ENCODE measurements around the gene CA7.
A peak's percentile ranks its signal among the peaks of the same experiment; 100 is the strongest.
"Not testable (repeated sequence)": the region's sequence is repeated elsewhere in the genome, so short reads cannot be mapped to it uniquely, and the experiment has no call there.

Gene CA7

DNA sequence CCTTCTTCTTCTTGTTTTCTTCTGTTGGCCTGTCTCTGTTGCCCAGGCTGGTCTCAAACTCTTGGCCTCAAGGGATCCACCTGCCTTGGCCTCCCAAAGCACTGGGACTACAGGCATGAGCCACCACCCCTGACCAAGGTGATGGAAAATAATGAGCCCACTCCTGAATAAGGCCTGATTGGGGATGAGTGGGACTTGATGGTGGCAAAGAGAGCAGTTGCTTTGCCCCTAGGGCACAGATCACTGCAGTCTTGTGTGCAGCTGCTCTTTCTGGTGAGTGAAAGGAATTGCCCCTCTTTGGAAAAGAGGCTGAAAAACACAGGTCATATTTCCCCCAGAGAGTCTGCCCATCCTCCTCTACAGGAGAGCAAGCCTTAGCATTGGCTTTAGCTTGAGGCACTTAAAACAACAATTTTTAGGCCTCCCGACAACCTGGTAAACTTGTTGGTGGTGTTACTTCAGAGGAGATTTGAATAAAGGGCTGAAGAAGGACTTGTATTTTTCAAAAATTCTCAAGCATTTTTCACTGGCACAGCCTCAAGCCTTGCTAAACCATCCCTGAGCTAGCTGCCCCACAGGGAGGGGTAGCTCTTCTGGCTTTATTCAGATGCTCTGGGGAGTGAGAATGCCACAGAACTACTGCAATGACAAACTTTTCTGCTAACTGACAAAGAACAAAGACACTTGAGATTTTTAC lies 30.0 kb downstream of the CA7 start:
- no peak for DNase-seq

DNA sequence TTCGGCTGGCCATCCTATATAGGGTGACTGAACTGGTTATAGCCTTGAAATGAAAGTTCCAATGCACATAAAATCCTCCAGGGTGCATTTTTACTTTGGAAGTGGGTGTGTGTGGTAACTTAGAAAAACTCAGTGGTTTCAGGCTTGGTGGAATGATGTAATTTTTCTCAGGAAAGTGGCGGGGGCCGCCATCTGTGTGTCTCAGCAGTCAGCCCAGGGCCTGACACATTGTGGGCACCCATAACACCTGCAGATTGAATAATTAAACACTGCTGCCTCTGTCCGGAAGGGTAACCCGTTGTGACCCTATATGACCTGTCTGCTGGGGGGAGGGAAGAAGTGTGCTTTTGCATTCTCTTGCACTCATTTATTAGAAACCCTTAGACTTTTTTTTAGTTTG lies 33.9 kb downstream of the CA7 start:
- DNase-seq = peak; percentile 79

DNA sequence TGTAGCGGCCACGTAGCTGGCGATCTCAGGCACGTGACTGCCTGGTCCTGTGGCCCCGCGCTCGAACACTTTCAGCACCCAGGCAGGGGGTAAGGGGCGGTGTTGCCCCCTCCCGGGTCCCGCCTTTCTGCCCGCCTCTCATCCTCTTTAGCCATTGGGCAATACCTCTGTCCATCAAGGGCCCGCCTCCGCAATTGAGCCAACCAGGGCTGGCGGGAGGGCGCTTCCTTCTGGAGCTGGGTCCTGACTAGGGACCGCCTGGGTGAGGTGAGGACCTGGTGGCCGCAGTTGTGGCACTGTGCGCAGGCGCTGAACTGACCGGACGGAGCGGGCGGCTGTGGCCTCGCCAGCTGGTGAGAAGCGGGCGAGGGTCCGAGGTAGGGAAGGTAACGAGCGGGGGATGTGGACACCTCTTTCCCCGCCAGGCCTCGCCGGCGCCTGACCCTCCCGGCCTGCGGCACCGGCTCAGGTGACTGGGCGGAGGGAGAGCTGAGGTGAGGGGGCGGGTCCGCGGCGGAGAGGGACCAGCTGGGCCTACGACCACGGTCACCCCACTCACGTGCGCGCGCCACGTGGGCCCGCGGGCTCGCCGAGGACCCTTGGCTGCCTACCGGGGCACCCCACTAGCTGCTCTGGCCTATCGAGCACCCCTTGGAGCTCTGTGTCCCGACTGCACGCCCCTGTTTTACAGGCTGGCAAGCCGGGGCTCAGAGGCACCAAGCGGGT lies 36.2 kb downstream of the CA7 start, which contains the start of gene PDP2:
PDP2 (plus strand) TSS at position 228 of the 726 bp plus-strand sequence. CDS start 3,770 bp downstream, outside the sequence.
- DNase-seq = peak; percentile 94

DNA sequence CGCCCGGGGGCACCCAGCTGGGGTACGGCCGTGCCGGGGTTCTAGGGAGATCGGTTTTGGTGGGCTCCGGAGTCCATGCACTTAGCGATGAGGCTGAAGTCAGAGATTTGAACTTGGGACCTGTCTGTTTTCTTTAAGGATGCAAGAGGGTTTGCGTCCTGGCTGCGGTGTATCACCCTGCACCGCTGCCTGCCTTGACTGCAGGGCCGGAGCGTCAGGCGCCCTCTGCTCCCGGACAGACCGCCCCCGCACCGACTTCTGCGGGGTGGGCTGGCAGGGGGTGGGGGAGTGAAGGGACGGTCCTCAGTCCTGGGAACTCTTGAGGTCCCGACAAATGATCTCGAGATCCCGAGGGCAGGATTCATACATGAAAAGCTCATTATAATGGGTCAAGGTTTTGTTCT lies 36.8 kb downstream of the CA7 start:
- no peak for DNase-seq

DNA sequence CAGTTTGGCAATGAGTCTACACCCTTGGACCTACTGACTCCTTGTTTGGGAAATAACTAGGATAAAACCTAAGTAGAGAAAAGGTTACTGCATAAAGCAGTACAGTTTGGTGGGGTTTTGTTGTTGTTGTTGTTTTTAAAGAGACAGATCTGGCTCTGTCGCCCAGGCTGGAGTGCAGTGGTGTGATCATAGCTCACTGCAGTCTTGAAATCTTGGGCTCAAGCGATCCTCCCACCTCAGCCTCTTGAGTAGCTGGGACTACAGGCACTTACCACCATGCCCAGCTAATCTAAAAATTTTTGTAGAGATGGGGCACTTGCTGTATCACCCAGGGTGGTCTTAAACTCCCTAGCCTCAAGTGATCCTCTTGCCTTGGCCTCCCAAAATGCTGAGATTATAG lies 37.3 kb downstream of the CA7 start:
- no peak for DNase-seq

DNA sequence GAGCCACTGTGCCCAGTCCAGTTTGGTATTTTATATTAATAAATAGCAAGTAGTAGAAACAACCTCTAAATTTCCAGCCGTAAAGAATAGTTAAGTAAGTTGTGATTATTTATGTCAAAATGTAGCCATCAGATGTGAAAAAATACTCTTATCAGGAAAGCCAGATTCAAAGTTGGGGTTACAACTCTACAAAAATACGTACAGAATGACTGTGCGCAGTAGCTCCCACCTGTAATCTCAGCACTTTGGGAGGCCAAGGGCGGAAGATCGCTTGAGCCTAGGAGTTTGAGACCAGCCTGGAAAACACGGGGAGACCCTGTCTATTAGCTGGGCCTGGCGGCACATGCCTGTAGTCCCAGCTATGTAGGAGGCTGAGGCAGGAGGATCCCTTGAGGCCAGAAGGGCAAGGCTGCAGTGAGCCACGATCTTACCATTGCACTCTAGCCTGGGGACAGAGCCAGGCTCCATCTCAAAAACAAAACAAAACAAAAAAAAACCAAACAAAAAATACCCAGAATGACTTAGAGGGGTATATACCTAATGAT lies 37.8 kb downstream of the CA7 start:
- DNase-seq = no peak

DNA sequence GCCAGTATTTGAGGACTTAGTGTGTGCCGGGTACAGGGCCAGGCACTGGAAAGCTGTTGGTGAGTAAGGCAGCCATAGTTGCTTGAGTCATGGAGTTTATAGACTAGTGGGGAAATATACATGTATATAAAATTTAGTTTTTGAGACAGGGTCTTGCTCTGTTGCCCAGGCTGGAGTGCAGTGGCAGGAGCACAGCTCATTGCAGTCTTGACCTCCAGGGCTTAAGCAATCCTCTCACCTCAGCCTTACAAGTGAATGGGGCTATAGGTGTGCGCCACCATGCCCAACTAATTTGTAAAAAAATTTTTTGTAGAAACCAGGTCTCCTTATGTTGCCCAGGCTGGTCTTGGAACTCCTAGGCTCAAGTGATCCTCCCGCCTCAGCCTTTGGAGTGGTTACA lies 38.5 kb downstream of the CA7 start:
- DNase-seq = no peak

DNA sequence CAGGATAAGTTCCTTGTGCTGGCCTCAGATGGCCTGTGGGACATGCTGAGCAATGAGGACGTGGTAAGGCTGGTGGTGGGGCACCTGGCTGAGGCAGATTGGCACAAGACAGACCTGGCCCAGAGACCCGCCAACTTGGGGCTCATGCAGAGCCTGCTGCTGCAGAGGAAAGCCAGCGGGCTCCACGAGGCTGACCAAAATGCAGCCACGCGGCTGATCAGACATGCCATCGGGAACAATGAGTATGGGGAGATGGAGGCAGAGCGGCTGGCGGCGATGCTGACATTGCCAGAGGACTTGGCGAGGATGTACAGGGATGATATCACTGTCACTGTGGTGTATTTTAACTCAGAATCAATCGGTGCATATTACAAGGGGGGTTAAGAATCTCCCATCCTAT lies 41.3 kb downstream of the CA7 start:
- DNase-seq = no peak

DNA sequence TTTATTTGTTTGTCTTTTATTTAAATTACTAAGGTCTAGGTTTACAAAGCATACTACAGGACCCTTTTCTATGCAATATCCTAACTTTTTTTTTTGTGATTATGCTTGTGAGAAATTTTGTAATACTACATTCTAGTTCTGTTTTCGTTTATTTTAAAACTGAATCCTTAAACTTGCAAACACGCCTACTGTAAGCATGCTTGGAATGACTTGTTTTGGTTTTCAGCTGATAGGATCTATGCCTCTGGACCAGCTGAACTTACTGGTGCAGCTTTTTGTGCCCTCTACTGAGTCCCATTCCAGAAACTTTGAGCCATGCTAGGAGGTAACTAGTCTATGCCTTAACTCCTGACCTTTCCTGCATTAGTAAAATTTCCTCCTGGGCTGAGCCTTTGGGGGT lies 42.1 kb downstream of the CA7 start:
- no peak for DNase-seq

DNA sequence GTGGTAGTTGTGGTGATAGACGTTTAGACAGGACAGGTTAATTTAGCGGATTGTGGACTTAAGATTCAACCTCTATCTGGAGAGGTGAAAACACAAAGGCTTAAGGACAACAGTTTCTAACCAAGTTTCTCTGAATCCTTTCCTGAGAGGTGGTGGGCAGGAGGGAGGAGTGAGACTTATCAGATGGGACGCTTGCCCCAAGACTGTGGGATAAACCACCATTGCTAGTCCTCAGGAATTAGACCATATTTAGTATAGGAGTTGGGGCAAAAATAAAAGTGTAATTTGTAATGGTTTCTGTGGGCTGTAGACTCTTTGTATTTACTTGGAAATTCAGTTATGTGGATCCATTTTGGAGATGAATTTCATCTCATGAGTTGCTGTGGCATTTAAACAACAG lies 42.7 kb downstream of the CA7 start:
- no peak for DNase-seq

DNA sequence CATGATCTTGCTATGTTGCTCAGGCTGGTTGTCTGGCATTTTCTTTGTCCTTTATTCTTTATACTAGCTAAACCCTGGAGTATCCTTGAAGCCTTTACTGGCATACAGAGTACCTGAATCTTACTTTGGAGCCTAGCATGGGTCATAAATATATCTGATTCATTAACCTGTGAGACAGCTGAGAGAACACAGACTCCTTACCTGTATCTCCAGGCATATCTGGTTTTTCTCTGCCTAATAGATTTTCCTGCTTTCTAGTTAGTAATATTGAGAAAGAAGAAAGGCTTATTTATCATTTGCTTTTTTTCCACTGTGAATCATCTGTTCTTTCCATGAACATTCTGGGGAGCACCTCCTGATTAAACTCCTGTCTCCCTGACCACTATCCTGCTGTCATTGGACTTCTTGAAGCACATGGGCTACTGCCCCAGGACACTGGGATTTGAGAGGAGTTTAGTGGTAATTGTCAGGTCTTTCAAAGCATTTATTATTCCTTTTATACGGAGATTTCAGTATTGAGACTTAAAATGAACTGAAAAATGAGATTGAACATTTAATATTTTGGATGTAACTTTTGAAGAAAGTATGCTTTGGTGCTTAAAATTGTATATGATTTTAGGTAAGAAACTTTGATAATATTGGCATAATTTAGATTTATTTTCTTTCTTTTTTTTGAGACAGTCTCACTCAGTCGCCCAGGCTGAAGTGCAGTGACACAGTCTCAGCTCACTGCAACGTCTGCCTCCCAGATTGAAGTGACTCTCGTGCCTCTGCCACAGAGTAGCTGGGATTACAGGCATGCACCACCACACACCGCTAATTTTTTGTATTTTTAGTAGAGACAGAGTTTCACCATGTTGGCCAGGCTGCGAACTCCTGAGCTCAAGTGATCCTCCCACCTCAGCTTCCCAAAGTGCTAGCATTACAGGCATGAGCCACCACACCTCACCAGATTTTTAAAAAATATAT lies 44.7 kb downstream of the CA7 start:
- no peak for DNase-seq

DNA sequence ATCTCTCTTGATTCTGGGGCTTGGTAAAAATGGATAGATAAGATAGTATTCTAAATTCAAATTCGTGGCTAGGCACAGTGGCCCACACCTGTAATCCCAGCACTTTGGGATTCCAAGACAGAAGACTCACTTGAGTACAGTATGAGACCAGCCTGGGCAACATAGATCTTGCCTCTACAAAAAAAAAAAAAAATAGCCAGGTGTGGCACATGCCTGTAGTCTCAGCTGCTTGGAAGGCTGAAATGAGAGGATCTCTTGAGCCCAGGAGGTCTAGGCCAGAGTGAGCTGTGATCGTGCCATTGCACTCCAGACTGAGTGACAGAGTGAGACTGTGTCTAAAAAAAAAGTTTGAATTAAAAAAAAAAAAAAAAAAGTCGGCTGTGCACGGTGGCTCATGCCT lies 45.4 kb downstream of the CA7 start:
- no peak for DNase-seq

DNA sequence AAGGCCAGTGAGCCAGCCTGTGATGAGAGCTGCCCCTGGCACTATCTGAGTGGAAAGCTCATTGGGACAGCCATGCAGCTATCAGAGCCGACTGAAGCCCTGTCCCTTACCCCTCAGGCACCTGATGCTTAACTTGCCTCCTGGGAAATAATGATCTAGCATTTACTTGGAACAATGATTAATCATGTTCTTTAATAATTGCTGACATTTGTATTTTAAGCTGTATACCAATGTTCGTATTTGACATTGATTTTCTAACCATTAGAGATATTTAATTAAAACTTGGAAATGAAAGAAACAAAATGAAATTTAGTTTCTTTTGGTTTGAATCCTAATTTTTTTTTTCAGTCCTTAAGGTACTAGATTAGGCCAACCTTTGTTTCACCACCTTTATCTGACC lies 46.6 kb downstream of the CA7 start:
- no peak for DNase-seq

DNA sequence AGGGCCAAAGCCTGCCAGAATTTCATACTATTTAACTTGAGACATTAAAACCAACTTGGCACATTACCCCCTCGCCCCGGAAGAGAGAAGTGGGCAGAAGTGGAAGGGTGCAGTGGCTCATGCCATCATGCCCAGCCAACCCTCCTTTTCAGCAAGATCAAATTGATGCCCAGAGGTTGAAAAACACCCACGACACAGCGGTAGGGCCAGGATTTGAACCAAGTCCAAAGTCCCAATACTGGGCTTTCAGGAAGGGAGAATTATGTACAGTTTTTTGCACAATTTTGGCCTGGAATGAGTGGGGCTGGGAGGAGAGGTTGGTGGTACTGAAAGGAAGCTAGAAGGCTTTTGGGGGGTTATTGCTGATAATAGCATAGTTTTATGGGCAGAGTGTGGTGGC lies 47.1 kb downstream of the CA7 start:
- DNase-seq = no peak

DNA sequence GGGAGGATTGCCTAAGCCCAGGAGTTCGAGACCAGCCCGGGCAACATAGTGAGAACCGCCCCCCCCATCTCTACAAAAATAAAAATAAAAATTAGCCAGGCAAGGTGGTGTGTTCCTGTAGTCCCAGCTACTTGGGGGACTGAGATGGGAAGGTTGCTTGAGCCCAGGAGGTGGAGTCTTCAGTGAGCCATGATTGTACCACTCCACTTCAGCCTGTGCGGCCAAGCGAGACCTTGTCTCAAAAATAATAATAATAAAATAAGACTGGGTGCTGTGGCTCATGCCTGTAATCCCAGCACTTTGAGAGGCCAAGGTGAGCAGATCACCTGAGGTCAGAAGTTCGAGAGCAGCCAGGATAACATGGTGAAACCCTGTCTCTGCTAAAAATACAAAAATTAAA lies 47.6 kb downstream of the CA7 start:
- no peak for DNase-seq

DNA sequence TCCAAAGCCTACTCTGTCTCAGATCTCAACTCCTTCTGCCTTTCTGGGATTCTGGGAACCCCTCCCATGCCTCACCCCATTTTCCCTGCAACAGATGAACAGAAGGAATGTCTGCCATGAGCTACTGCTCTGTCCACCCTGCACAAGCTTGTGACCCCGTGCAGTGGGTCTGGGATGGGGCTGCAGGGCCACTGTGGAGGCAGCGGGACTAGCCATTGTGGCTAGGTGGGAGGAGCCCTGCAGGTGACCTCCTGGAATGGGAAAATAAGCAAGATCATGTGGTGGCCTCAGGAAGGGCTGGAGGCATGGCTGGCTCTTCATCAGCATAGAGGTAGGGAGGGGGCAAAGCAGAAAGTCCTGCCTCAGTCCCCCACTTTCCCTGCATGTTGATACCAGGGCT lies 49.8 kb downstream of the CA7 start:
- DNase-seq = no peak

DNA sequence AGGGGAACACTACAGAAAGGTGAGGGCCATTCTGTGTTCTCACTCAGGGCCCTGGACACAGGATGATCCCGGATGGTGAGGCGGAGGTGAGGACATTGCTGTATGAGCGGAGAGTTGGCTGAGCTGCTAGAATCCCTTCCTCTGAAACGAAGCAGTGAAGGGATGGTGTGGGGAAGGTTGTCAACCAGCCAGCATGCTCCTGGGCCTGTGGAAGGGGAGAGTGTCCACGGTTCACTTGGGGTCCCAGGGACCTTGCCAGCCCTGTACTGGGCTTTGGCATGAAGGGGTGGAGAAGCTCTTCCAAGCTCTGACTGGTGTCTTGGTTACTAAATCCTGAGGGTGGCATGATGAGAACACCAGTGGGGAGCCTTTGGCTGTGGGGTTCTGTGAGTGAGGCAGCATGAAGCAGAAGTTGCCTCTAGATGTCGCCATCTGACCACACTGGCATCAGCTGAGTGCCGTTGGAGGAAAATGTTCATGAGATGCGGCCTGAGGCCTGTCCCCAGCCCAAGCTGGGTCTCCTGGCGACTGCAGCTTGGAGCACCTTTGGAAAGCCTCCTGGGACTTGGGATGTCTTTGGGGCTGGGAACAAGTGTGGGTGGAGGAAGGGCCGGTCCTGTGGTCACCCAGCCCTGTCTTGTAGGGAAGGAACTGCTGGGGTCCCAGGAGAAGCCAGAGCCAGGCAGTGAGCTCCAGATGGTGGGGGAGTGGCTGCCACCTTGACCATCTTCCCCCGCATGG lies 50.9 kb downstream of the CA7 start:
- DNase-seq = peak; percentile 73

DNA sequence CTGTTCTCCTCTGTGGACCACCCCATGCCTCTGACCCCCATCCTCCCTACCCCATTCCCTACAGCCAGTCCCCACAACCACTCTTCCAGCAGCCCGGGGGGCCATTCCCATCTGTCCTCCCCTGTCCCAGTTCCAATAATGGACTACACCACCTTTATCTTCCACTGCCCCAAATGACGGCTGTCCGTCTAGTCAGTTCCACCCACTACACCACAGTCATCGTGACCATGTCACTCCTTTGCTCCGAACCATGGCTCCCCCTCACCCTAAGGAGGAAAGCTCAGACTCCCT lies 51.4 kb downstream of the CA7 start:
- DNase-seq = no peak

DNA sequence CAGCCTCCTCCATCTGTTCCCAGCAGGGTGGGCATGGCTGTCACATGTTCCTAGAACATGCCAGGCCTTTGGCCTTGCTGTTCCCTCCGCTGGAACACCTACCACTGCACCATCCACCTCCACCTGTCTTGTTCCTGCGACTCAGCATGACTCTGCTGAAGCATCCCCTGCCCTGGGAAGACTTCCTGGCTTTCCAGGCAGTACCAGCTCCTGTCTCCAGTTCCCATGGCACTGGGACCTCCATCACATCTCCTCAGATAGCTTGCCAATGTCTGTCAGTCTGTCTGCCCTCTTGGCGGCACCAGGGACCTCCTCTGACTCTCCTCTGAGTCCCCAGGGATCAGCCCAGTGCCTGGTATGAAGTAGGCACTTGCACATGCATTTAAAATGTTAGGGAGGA lies 51.8 kb downstream of the CA7 start:
- no peak for DNase-seq

DNA sequence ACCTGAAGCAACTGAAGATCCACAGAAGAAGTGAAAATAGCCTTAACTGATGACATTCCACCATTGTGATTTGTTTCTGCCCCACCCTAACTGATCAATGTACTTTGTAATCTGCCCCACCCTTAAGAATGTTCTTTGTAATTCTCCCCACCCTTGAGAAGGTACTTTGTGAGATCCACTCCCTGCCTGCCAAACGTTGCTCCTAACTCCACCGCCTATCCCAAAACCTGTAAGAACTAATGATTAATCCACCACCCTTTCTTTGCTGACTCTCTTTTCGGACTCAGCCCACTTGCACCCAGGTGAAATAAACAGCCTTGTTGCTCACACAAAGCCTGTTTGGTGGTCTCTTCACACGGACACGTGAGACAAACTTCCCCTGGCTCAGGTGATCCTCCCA lies 52.5 kb downstream of the CA7 start:
- not testable (repeated sequence) for DNase-seq

DNA sequence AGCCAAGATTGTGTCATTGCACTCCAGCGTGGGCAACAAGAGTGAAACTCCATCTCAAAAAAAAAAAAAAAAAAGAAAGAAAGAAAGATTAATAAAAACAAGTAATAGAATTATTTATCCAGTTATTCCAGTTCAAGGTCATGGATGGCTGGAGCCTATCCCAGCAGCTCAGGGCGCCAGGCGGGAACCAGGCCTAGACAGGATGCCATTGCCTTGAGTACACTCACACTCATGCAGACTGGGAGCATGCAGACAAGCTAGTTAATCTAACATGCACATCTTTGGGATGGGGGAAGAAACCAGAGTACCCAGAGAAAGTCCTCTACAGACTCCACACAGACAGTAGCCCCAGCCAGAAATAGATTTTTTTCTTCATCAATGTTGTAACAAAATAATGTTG lies 54.0 kb downstream of the CA7 start:
- no peak for DNase-seq

DNA sequence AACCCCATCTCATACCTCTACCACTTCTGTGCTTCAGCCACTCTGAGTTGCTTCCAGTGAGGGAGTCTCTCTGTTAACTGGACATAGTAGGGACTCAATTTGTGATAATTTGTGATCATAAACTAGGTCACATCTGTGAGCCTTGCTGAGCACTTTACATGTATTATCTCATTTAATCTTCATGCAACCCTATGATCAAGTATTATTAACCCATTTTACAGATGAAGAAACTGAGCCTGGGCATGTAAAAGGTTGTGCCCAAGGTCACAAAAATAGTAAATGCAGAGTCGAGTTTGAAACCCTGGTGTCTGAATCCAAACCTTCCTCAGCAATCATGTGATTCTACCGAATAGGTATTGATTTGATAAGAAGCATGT lies 54.7 kb downstream of the CA7 start:
- DNase-seq = no peak
